NCI-H82 treated with DMSO at 0.1 percent for 48 hours (cell line): ENCODE measurements around the gene KNCN.
A peak's percentile ranks its signal among the peaks of the same experiment; 100 is the strongest.

ENCODE experiments used
- DNase-seq: peaks from one replicate; lab custom pipeline; 2025; ENCODE audit not compliant: unreplicated experiment; lab: John Stamatoyannopoulos, UW

The KNCN gene

DNA sequence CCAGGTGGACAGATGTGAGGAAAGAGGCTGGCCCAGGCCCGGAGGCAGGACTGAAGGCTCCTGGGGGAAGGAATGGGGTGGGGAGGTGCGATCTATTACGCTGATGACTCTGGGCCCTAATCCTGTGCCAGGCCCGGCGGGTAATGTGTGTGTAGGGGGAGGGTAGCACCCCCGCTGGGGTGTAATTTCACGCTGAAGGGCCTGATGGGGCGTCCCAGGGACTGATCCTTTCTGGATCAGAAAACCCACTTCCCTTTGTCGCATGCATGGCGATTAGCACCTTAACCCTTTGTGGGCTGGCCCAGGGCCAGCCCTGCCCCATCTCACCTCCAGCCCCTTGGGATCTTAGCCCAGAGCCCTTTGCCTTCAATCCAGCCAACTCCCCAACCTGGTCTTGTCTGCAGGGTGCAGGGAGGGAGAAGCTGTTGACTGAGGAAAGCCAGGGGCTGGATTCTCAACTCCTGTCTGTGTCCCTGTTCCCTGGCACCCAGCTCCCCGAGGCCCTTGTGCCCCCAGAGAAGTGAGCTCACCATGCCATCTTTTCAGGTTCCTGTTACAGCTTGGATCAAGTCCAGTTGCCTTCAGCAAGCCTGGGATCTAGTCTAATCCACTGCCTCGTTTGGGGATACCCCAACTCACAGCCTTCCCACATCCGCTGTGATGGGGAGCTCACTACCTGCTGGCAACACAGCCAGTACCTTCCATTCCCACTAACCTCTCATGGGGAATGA lies 26.0 kb downstream of the KNCN start:
- no peak for DNase-seq

DNA sequence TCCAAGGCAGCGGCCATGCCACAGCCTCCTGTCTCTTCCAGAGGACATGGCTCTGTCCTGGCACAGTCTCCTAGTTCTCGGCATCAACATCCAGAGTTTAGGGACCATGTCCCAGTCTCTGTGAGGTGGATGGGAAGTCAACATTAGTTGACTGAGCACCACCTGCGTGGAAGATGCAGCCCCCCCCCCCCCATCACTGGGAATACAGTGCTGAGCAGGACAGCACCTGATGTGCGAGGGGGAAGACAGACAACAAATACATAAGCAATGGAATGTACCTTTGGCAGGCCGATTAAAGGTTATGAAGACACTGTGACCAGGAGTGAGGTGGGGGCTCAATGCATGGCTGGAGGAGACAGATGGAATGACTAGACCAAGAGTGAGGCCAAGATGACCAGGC lies 26.6 kb downstream of the KNCN start:
- no peak for DNase-seq

DNA sequence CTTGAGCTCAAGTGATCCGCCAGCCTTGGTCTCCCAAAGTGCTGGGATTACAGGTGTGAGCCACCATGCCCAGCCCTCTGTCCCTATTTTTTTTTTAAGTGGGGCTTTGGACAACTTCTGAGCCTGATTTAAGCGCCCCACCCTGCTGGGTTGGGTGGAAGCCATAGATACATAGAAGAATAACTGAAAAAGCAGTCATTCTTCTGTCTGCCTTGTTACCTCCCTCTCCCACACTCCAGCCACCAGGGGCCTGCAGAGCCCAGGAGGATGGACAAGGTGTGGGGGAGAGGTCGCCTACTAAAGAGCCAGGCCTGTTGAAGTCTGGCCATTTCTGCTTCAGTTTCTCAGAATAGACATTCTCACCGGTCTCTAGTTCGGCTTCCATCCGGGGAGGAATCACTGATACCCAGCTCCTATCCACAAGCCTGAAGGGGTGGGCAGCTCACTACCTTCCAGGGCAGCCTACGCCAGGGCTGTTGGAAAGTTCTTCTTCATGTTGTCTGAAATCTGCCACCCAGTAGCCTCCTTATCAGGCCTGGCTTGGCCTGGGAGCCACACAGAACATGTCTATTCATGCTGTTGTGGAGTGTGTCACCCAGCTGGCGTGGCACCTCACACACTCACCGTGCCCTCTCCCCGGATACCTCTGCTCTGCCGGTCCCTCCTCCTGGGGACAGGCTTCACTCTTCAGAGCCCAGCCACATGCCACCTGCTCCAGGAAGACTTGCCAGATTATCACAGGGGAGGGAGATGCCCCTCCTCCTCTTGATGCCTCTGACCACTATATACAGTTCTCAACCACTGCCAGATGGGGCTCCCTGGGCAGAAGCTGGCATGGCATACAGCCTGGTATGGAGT lies 27.7 kb downstream of the KNCN start:
- DNase-seq, result no peak

DNA sequence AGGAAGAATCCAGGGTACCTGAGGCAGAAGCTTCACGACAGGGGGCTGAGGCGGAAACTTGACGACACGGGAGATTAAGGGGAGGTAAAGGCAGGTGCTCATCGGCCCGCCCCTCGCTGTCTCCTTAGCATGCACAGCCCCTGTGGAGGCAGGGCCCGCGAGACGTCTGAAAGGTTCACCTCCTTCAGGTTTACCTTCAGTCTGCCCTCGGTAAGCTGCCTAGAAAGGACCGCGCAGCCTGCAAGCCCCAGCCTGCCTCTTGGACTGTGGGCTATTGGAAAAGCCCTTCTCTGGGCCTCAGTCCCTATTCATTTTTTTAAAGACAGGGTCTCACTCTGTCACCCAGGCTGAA lies 28.5 kb downstream of the KNCN start:
- DNase-seq, result no peak

DNA sequence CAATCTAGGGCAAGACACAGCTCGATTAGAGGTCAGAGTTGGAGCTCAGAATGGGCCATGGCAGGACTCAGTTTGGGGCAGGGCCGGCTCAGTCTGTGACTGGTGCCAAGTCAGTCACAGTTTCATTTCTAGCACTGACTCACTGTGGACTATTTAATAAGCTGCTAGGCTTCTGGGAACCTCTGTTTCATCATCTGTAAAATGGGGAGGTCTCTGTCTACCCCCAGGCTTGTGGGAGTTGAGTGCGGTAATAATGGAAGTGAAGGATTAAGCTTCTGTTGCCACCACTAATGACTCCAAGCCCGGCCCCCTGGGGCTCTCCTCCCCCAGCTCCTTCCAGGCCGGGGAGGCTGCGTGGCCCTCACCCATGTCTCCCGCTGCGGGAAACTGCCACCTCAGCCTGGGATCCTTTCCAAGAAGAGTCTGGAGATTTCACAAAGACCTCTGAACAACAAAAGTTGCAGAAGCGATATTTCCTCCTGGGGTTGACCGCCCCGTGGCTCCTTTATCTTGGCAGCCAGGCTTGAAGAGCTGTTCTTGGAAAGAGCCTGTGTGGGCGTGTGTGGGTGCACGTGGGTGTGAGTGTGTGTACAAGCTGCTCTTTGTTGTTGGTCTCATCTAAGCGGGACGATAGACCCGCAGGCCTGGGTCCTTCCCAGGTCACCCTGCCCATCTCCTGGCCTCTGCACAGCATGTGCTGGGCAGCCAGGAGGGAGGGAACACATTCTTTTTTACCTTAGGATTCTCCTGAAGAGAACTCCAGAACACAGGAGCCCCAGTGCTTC lies 29.1 kb downstream of the KNCN start:
- no peak for DNase-seq

DNA sequence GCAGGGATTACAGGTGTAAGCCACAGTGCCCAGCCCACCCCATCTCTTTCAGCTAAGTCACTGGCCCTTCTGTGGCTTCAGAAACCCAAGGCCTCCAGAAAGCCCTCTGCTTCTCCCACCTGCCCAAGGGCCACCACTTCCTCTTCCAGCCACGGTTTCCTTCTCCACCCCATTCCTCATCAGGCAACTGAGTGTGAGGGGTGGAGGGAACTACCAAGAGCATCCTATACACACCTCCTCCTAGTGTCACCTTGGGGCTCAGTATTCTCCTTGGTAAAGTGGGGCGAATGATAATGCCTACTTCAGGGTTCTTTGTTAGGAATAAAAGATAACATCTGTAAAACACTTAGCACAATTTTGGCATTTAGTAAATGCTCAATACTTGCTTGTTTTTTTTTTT lies 30.0 kb downstream of the KNCN start:
- DNase-seq, result no peak

DNA sequence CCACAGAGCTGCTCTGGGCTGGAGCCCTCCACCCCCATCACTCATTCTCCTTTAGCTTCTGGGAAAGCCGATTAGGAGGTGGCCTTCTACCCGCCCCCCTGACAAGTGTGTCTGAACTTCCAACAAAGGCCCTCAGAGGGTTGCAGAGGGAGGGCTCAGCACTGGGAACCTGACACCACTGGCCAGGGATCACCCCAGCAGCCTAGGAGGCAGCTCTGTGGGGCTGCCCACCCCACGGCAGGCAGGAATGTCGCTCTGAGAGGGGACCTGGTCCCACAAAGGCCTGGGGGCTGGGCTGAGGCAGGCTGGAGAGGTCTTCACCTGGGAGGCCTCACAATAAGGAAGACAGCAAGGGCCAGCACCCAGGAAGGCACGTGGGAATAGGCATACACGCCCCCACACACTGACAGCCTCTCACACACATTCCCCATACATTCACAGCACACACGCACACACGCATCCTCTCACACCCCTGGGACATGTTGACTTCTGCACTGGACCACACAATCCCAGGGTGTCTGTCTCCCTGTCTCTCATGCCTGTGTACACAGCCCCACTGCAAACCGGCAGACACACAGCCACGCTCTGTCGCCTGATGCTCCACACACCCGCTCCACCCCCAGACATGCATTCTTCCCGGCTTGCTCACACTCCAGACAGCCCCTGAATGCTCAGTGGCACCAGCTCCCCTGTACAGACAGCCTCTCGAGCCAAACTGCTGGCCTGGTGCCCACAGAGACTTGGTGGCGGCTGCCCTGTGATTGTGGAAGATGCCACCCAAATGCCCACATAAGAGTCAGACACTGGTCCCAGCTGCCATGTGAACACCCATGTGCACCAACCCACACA lies 31.2 kb downstream of the KNCN start:
- peak; percentile 87 for DNase-seq

DNA sequence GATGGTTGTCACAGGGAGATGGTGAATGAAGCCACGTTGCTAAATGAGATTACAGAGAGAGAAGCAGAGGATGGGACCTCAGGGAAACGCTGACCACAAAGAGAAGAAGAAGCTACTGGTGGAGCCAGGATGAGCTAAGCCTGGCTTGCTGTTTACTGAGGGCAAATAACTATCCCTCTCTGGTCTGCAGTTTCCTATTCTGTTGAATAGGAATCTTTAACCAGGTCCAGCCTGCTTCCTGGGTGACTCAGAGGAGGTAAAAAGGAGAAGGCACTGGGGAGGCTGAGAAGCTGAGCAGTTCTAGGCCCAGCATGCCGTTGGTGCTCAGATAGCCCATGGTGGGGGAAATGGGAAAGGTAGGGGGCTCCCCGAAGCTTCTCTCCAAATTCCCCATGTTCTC lies 32.2 kb downstream of the KNCN start:
- DNase-seq, result no peak

DNA sequence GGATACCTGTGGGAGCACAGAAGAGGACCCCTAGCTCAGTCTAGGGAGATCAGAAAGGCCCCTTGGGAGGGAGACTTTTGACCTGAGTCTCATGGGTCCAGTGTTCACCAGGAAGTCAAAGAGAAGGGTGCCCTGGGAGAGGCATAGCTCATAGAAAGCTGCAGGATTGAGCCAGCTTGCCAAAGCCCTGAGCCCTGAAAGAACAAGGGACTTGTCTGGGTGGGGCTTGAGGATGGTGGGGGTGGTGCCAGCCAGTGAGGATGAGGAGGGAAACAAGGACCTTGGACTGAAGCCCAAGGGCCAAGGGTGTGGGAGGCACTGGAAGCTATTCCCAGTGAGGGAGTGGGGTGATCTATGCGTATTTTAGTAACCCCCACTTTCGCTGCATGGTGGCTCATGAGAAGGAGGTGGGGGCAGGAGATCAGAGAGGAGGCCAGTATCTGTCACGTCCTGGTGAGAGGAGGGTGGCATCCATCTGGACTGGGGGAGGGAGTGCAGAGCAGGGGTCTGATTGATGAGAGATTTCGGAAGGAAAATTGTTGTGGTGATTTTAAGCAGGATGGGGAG lies 33.4 kb downstream of the KNCN start:
- no peak for DNase-seq

DNA sequence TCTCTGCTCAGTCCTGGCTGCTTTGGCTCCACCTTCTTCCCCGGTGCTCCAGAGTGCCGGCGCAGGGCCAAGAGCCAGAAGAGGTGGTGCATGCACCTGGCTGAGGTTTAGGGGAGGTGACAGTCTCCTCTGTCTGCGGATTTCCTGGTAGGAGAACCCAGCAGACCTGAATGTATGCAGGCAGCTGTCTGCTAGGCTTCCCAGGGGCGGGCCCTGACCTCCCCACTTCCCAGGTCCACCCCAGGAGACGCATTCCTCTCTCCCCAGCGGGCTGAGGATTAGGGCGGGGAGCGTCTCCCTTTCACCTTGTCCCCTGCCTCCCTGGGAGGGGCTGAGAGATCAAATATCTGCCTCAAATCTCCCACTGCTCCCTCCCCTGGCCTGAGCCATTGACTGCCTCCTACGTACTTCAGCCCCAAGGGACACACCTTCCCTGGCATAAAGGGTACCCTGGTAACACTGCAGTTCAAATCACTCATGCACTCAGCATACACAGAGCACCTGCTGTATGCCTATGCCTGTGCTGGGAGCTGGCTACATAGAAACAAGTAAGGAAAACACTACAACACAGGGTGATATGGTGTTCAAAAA lies 34.3 kb downstream of the KNCN start:
- peak; percentile 51 for DNase-seq

DNA sequence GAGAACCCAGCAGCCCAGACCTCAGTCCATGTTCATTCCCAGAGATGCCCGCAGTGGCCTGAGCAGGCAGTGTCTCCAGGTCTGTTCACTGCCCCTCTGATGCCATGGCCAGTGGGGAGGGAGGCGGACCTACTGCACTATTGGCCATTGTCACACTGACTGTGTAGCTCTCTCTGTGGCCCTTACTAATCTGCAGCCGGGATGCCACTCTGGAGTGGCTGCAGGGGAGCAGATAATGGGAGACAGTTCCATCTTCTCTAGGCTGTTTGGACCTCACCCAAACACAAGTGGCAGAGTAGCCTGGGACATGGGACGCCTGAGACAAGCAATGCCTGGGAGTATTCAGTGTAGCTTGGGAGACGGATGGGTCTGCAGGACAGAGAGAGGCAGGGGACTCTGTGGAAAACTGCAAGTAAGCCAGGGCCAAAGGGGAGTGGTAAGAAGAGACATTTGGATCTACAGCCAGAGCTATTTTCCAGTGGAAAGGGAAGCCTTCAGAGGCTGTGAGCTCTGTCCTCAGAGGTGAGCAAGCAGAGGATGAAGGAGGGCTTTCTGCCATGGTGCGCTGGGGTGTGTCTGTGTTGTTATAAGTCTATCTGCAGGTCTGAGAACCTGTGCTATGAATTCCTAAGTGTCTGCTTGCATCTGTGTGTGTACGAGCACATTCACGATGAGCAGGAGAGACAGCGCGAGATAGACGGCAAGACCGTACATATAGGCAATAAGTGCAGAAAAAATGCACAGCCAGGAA lies 35.1 kb downstream of the KNCN start:
- no peak for DNase-seq

DNA sequence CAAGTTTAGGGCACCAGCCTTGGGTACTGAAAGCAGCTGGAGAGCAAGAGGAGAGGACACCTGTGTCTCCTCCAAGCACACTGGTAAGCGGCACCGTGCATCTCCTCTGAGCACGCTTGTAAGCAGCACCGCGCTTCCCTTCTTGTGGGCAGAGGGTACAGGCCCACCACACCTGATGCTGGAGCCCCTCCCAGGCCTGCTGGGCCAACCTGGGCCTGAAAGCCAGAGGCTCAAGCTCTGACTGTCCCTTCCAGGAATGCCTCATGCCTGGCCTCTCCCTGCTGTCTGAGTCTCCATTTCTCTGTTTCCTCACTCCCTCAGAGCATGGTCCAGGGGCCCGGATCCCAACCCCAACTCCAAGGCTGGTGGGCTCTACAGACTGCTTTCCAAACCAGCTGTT lies 35.9 kb downstream of the KNCN start:
- no peak for DNase-seq

DNA sequence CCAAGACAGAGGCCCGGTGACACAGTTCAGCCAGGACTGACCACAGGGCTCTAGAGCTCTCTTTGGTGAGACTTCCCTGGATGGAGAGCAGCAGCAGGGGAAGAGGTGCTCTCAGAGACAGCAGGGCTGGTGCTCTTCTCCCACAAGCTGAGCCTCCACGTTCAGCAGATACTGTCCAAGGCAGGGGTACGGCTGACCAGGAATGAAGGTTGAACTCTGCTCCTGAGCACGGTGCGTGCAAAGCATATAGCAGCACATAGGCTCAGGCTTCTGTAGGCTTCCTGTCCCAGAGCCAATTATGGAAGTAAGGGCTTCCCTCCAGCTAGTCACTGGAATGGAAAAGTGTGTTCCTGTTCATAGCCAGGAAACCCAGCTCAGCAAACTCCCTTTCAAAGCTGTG lies 37.9 kb downstream of the KNCN start:
- DNase-seq, result no peak

DNA sequence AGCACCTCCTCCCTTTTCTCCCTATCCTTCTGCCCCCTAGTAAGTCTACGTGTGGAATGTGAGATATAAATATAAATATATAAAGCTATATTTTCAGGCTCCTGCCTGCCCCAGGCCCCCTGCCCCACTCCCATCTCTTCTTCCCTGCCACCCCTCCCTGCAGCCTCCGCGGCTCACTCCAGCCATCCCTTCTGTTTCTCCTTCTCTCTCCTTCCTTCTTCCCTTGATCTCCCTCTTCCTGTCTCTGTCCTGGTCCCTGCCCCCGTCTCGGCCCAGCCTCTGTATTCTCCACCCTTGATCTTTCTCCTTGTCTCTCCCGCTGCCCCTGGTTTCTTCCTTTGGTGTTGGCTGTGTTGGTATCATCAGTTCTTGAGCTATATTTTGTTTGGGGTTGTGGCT lies 38.7 kb downstream of the KNCN start:
- DNase-seq, result no peak

DNA sequence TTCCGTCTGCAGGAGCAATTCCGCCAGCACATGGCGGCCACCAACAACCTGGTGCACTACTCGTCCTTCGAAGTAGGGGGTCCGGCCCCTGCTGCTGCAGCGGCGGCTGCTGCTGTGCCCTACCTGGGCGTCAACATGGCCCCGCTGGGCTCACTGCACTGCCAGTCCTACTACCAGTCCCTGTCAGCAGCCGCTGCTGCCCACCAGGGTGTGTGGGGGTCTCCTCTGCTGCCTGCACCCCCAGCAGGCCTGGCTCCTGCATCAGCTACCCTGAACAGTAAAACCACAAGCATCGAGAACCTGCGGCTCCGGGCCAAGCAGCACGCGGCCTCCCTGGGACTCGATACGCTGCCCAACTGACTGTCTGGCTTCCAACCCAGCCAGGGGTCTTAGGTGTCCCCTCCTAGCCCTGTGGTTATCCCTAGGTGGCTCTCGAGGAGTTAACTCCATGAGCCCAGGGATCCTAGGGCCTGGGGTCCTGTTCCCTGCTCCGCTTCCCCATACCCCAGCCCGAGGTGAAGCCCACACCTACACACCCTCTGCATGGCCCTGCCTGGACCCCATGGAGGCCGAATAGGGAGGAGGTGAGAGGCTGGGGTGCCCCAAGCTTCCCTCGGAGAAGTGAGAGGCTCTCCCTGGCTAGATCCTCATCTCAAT lies 39.2 kb downstream of the KNCN start:
- DNase-seq, result no peak

DNA sequence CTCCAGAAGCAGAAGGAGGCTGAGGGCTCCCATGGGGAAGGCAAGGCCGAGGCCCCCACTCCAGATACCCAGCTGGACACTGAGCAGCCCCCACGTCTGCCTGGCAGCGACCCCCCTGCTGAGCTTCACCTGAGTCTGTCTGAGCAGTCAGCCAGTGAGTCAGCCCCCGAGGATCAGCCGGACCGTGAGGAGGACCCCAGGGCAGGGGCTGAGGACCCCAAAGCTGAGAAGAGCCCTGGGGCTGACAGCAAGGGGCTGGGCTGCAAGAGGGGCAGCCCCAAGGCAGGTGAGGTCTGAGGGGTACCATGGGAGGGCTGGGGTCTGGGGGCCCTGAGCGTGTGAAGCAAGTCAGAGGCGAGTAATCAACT lies 40.5 kb downstream of the KNCN start:
- DNase-seq, result no peak

DNA sequence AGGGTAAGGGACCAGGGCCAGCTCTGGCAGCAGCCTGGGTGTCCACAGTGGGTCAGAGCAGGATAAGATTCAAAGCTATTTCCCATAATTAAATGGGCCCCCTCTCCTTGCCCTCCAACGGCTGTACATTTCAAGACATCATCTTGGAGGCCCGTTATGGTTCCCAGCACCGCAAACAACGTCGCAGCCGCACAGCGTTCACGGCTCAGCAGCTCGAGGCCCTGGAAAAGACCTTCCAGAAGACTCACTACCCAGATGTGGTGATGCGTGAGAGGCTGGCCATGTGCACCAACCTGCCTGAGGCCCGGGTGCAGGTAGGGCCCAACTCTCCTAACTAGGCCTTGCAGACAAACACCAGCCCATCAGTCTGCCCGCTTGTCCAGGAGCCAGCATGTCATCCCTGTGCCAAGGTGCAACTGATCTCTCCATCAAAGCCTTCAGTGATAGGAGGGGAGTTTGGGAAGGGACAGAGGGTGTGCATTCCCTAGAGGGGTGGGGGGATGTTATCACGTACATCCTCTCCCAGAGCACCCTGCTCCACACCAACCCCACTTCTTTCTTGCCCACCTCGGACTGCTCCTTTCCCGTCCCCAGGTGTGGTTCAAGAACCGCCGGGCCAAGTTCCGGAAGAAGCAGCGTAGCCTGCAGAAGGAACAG lies 41.0 kb downstream of the KNCN start:
- DNase-seq, result no peak

DNA sequence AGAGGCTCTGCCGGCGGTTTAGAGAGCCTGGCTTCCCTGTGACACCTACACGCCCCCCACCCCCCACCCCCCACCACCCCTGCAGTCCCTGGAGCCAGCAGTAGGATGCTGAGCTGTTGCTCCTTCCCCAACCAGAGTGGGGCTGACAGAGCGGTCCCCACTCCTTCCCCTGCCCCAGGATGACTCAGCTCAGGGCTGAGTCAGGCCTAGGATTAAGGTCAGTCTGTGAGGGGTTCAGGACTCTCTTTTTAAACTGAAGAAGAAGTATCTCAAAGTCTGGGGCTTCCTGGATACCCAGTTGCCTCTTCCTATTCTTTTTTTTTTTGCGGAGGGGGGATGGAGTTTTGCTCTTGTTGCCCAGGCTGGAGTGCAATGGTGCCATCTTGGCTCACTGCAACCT lies 42.7 kb downstream of the KNCN start:
- no peak for DNase-seq
